ENCODE data around the gene EPHB4.

The EPHB4 gene

DNA sequence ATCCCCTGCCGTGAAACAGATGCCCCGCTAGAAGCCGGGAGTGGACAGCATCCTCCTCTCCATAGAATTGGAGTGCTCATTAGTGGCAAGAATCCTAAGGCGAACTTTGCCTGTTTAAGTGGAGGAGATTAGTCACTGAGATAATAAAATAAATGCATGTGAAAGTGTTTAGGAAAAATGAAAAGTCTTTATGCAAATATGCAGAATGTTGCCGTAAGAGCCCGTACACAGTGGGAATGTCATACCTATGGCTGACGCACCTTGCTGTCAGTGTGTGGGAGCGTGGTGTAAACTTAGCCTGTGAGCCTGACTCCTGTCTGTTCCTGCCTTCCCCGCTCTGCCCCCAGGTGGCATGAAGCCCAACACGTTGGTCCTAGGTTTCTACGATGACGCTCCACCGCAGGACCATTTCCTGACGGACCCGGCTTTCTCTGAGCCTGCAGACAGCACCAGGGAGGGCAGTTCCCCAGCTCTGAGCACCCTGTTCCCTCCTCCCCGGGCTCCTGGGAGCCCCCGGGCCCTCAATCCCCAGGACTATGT is 38.1 kb upstream of the EPHB4 start (continued):
- TF ChIP-seq ZNF677 (tag by site-specific recombination; IDR thresholded peaks at IDR 0.05) (no peak), ZNF138 (tag by site-specific recombination; IDR thresholded peaks at IDR 0.05; ENCODE audit: borderline replicate concordance) (no peak), ZNF600 (tag by site-specific recombination; IDR thresholded peaks at IDR 0.05) (peak; percentile 41; the same call in 1 of the 2 replicates), ZFP69B (tag by site-specific recombination; IDR thresholded peaks at IDR 0.05) (no peak), GLIS1 (tag by site-specific recombination; IDR thresholded peaks at IDR 0.05) (no peak), ZNF624 (tag by site-specific recombination; IDR thresholded peaks at IDR 0.05) (no peak), ZNF175 (tag by site-specific recombination; IDR thresholded peaks at IDR 0.05) (no peak), ZNF114 (tag by site-specific recombination; IDR thresholded peaks at IDR 0.05) (no peak), ZNF596 (tag by site-specific recombination; IDR thresholded peaks at IDR 0.05) (no peak), ZNF701 (tag by site-specific recombination; IDR thresholded peaks at IDR 0.05) (no peak)
- TF ChIP-seq, protein P1, sequence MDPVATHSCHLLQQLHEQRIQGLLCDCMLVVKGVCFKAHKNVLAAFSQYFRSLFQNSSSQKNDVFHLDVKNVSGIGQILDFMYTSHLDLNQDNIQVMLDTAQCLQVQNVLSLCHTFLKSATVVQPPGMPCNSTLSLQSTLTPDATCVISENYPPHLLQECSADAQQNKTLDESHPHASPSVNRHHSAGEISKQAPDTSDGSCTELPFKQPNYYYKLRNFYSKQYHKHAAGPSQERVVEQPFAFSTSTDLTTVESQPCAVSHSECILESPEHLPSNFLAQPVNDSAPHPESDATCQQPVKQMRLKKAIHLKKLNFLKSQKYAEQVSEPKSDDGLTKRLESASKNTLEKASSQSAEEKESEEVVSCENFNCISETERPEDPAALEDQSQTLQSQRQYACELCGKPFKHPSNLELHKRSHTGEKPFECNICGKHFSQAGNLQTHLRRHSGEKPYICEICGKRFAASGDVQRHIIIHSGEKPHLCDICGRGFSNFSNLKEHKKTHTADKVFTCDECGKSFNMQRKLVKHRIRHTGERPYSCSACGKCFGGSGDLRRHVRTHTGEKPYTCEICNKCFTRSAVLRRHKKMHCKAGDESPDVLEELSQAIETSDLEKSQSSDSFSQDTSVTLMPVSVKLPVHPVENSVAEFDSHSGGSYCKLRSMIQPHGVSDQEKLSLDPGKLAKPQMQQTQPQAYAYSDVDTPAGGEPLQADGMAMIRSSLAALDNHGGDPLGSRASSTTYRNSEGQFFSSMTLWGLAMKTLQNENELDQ (tag by site-specific recombination; IDR thresholded peaks at IDR 0.05; ENCODE audit: low read depth) = no peak

DNA sequence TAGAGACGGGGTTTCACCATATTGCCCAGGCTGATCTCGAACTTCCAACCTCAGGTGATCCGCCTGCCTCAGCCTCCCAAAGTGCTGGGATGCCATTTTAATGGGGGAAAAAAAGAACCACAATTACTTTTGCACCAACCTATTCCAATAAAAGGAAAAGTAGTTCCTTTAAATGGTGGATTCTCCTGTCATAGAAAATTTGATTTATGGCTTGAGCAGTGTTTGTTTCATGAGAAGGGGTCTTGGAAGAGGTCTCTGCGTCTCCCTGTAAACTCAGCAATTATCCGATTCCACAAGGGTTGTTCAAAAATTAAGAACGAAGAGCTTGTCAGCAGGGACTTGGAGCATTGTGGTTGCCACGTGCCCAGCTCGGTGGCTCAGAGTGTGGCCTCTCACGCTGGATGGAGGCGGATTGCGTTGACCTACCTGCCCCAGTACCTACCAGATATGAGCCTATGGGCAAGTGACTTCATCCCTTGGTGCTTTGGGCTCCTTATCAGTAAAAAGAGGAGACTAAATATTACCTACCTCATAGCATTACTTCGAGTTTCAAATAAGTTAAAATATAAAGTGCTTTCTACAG is 37.0 kb upstream of the EPHB4 start:
- ChIA-PET CTCF (interaction anchor here (0.6 to 2.4 kb wide), 5 partner anchors 9 to 1479 kb away, joined by 3 to 10 read pairs (median 3); partner anchors contain the start of gene SLC12A9), POLR2A (interaction anchor here (0.8 kb wide), 1 partner anchor 385 kb away, joined by 3 read pairs; no protein-coding TSS in a partner anchor)
- TF ChIP-seq ZSCAN23 (tag by site-specific recombination; IDR thresholded peaks at IDR 0.05) = no peak
- no peaks in the 10 kb centered on the region for H3K9me3 ChIP-seq (ENCODE audit: control insufficient read depth, insufficient read depth, low read depth, low read length)
- peaks cover 4 to 9% of the 10 kb centered on the region in 2 experiments; a peak in 2 of 3 replicates for H3K36me3 ChIP-seq (ENCODE audit: control insufficient read depth in 2 of 2, insufficient read depth in 1 of 2, low read length in 2 of 2)
- H3K4me3 ChIP-seq (ENCODE audit: low read depth, low read length) = no peak overlapping the region
- no peaks in the 10 kb centered on the region; the same call in 1 of the 2 replicates for H3K4me1 ChIP-seq (ENCODE audit: control insufficient read depth, insufficient read depth, low read length)
- H3K27ac ChIP-seq (ENCODE audit: extremely low read depth, low read depth, low read length) = no peak overlapping the region

DNA sequence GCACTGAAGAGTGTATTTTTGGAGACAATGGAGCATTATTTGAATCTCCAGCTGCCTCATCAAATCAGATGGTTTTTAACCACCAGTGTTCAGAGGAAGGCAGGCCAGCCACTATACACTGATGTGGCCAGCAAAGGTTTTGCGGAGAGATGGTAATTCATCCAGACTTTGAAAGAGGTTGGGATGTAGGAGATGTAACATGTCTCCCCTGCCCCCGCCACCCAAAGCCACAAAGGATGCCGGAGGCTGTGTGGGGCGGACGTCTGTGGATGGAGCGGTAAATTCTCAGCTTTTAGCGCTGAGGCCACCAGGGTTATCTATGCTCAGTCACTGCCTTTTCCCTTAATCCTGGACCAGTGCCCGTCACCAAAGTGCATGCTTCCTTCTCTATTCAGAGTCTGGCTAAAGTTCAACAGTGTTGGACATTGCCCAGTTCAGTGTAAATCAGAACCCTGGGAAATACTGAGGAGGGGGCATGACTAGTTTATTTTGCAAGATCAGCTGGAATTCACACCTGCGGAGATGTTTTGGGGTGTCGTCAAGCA is 36.2 kb upstream of the EPHB4 start:
- TF ChIP-seq ZNF600 (tag by site-specific recombination; IDR thresholded peaks at IDR 0.05) (no peak), ZNF404 (tag by site-specific recombination; IDR thresholded peaks at IDR 0.05) (no peak), KLF10 (tag by site-specific recombination; IDR thresholded peaks at IDR 0.05) (no peak)
- TF ChIP-seq, protein P2, sequence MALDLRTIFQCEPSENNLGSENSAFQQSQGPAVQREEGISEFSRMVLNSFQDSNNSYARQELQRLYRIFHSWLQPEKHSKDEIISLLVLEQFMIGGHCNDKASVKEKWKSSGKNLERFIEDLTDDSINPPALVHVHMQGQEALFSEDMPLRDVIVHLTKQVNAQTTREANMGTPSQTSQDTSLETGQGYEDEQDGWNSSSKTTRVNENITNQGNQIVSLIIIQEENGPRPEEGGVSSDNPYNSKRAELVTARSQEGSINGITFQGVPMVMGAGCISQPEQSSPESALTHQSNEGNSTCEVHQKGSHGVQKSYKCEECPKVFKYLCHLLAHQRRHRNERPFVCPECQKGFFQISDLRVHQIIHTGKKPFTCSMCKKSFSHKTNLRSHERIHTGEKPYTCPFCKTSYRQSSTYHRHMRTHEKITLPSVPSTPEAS (tag by site-specific recombination; IDR thresholded peaks at IDR 0.05) = no peak
- Histone ChIP-seq H3K4me3 (ENCODE audit: low read depth, low read length) (no peak overlapping the region), H3K27ac (ENCODE audit: extremely low read depth, low read depth, low read length) (no peak overlapping the region), H3K9me3 (ENCODE audit: control insufficient read depth, insufficient read depth, low read depth, low read length) (no peaks in the 10 kb centered on the region), H3K36me3 (ENCODE audit: control insufficient read depth in 2 of 2, insufficient read depth in 1 of 2, low read length in 2 of 2) (peaks cover 0 to 9% of the 10 kb centered on the region in 2 experiments; a peak in 2 of 3 replicates), H3K4me1 (ENCODE audit: control insufficient read depth, insufficient read depth, low read length) (no peaks in the 10 kb centered on the region; the same call in 1 of the 2 replicates)
- ChIA-PET CTCF (interaction anchor here (0.6 to 2.4 kb wide), 4 partner anchors 11 to 576 kb away, joined by 3 to 10 read pairs (median 3); partner anchors contain the start of gene SLC12A9), POLR2A (interaction anchor here (0.8 kb wide), 1 partner anchor 384 kb away, joined by 3 read pairs; no protein-coding TSS in a partner anchor)

DNA sequence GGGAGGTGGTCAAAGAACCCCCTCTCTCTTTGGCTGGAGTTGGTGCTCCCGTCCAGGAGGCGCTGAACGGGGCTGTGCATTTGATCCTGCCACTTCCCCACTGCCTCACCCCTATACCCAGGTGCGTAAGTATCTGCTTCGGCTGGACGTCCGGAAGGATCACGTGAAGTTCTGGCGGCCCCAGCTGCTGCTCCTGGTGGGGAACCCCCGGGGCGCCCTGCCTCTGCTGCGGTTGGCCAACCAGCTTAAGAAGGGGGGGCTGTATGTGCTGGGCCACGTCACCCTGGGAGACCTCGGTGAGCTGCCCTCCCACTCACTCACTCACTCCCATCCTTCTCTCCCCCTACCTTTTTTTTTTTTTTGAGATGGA is 34.3 kb upstream of the EPHB4 start:
- ChIA-PET CTCF (no interaction called here), POLR2A (interaction anchor here (1.2 kb wide), 1 partner anchor 9 kb away, joined by 4 read pairs; the partner anchor contains the start of gene SLC12A9)
- H3K9me3 ChIP-seq (ENCODE audit: control insufficient read depth, insufficient read depth, low read depth, low read length) = no peaks in the 10 kb centered on the region
- H3K4me3 ChIP-seq (ENCODE audit: low read depth, low read length) = no peak overlapping the region
- TF ChIP-seq GFI1B (tag by site-specific recombination; IDR thresholded peaks at IDR 0.05) (no peak), GLIS2 (tag by site-specific recombination; IDR thresholded peaks at IDR 0.05) (0 out of 2 replicates have a peak, but pooled peaks have one; percentile 2)
- peaks cover 0 to 9% of the 10 kb centered on the region in 2 experiments; a peak in 2 of 3 replicates for H3K36me3 ChIP-seq (ENCODE audit: control insufficient read depth in 2 of 2, insufficient read depth in 1 of 2, low read length in 2 of 2)
- H3K27ac ChIP-seq (ENCODE audit: extremely low read depth, low read depth, low read length) = no peak overlapping the region
- no peaks in the 10 kb centered on the region for H3K4me1 ChIP-seq (ENCODE audit: control insufficient read depth, insufficient read depth, low read length)
